Fibroblast of lung (primary cell): Measurements from ENCODE around the gene WDR88. TPM values are rescaled to one million over a fixed set of nuclear protein-coding genes. Genes with fewer than 3 reads are reported as not detected.
"Not testable (repeated sequence)": the region's sequence is repeated elsewhere in the genome, so short reads cannot be mapped to it uniquely, and the experiment has no call there.

Source experiments
- DNase-seq, 2 donors: peaks; one replicate each; pipeline versions ENCODE4 v3.0.0 to v3.0.0-alpha.2; 2010; ENCODE audit warnings: low read depth in 2 of 2
- H2AFZ ChIP-seq: 2 replicates; pipeline ENCODE4 v1.5.1; 2012; ENCODE audit warnings: low read length, control low read depth, inconsistent platforms
- H3K27ac ChIP-seq: 2 replicates; pipeline ENCODE4 v1.5.1; 2011; ENCODE audit warnings: low read length, control low read depth; ENCODE audit not compliant: insufficient read depth
- H3K27me3 ChIP-seq: 2 replicates; pipeline ENCODE4 v1.5.1; 2011; ENCODE audit warnings: mild to moderate bottlenecking, low read length; ENCODE audit not compliant: control insufficient read depth, insufficient read depth
- H3K36me3 ChIP-seq: 2 replicates; pipeline ENCODE4 v1.5.1; 2011; ENCODE audit warnings: low read length; ENCODE audit not compliant: control insufficient read depth, insufficient read depth
- H3K4me1 ChIP-seq: 2 replicates; pipeline ENCODE4 v1.5.1; 2011; ENCODE audit warnings: low read length; ENCODE audit not compliant: control insufficient read depth, insufficient read depth; ENCODE audit errors: extremely low read depth
- H3K4me2 ChIP-seq: 2 replicates; pipeline ENCODE4 v1.5.1; 2011; ENCODE audit warnings: low read length, control low read depth; ENCODE audit not compliant: insufficient read depth; ENCODE audit errors: extremely low read depth
- H3K4me3 ChIP-seq, 4 experiments: fragments of 200-600 bp in 1 of 4; sonication (generic) in 1 of 4; replicated peaks in 1 of 4; 2 replicates each; pipeline ENCODE4 v1.5.1; 2011 to 2016; ENCODE audit warnings: low read length in 4 of 4, low read depth in 3 of 4, mild to moderate bottlenecking in 3 of 4, control low read depth in 2 of 4, inconsistent platforms in 1 of 4, mixed read lengths in 1 of 4; ENCODE audit not compliant: insufficient read depth in 1 of 4; ENCODE audit errors: control extremely low read depth in 1 of 4
- H3K79me2 ChIP-seq: 2 replicates; pipeline ENCODE4 v1.5.1; 2012; ENCODE audit warnings: mild to moderate bottlenecking, low read length, inconsistent platforms; ENCODE audit not compliant: control insufficient read depth, insufficient read depth
- H3K9ac ChIP-seq: 2 replicates; pipeline ENCODE4 v1.5.1; 2011; ENCODE audit warnings: mild to moderate bottlenecking, low read length, control low read depth; ENCODE audit not compliant: insufficient read depth
- H3K9me3 ChIP-seq: 2 replicates; pipeline ENCODE4 v1.5.1; 2012; ENCODE audit warnings: low read depth, low read length; ENCODE audit not compliant: control insufficient read depth, insufficient read depth
- H4K20me1 ChIP-seq: 2 replicates; pipeline ENCODE4 v1.5.1; 2011; ENCODE audit warnings: low read length; ENCODE audit not compliant: control insufficient read depth, insufficient read depth; ENCODE audit errors: extremely low read depth
- CTCF ChIP-seq, 2 donors: IDR thresholded peaks in 1 of 2; conservative IDR thresholded peaks in 1 of 2; 1 replicate in 1 of 2; 2 replicates in 1 of 2; pipeline ENCODE4 v1.5.1; 2011 to 2012; ENCODE audit warnings: low read length in 2 of 2, control low read depth in 1 of 2, inconsistent platforms in 1 of 2, low read depth in 1 of 2, mild to moderate bottlenecking in 1 of 2
- EZH2 ChIP-seq: IDR thresholded peaks from 2 replicates; pipeline ENCODE4 v1.5.1; 2012; ENCODE audit warnings: low read length, control low read depth, mild to moderate bottlenecking; ENCODE audit errors: missing control alignments
- polyA plus RNA-seq, 2 donors: library from polyadenylated mRNA; depleted of rRNA in 1 of 2; stranded (reverse) in 1 of 2; unstranded in 1 of 2; fragments of >200 nt; gene quantifications; 2 replicates each; pipeline ENCODE4 v1.2.1, GENCODE V29; 2011 to 2012; ENCODE audit warnings: missing spikeins in 1 of 2
- total RNA-seq: library from RNA; depleted of rRNA; stranded (reverse); fragments of >200 nt; gene quantifications from 2 replicates; pipeline ENCODE4 v1.2.1, GENCODE V29; 2014

WDR88 gene
- total and polyA plus RNA-seq, 2 donors (not counting 1 experiment from before 2014, with no cell fraction given), result not detected

DNA sequence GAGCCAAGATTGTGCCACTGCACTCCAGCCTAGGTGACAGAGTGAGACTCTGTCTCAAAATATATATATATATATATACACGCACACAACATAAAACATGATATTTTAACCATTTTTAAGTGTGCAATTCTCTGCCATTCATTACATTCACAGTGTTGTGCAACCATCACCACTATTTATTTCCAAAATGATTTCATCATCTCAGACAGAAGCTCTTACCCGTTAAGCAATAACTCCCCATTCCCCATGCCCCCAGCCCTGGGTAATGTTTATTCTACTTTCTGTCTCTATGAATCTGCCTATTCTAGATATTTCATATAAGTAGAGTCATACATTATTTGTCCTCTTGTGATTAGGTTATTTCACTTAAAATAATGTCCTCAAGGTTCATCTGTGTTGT, 20.3 kb downstream of the WDR88 start:
- Histone ChIP-seq H3K27ac (no peak overlapping the region), H3K9me3 (no peaks in the 10 kb centered on the region), H3K4me1 (no peaks in the 10 kb centered on the region), H4K20me1 (no peaks in the 10 kb centered on the region), H2AFZ (no peak overlapping the region), H3K4me3 (no peak overlapping the region), H3K27me3 (no peaks in the 10 kb centered on the region), H3K4me2 (no peak overlapping the region), H3K9ac (no peak overlapping the region), H3K36me3 (no peaks in the 10 kb centered on the region), H3K79me2 (no peaks in the 10 kb centered on the region)
- peak in 1 of 2 donors; percentile 76 for DNase-seq
- TF ChIP-seq CTCF (conservative IDR thresholded peaks at IDR 0.05 in 1 of 2, IDR thresholded peaks at IDR 0.05 in 1 of 2; ENCODE audit: low read depth in 1 of 2, low read length in 2 of 2) (no peak), EZH2 (no peak)

GRCh38 chr19:33152625-33153024, 20.7 kb downstream of the WDR88 start:
- H4K20me1 ChIP-seq, H3K27me3 ChIP-seq, DNase-seq, H3K4me3 ChIP-seq, H3K4me2 ChIP-seq, H3K27ac ChIP-seq, H2AFZ ChIP-seq, H3K9me3 ChIP-seq, H3K79me2 ChIP-seq, H3K36me3 ChIP-seq, H3K9ac ChIP-seq, H3K4me1 ChIP-seq: not testable (repeated sequence)

- H3K9ac ChIP-seq, H3K4me2 ChIP-seq, H3K27ac ChIP-seq, H2AFZ ChIP-seq, H3K27me3 ChIP-seq, H3K79me2 ChIP-seq, DNase-seq, H3K36me3 ChIP-seq, H3K9me3 ChIP-seq, H3K4me1 ChIP-seq, H4K20me1 ChIP-seq, H3K4me3 ChIP-seq: not testable (repeated sequence)
Measured at GRCh38 chr19:33154313-33154712, 22.4 kb downstream of the WDR88 start.

GRCh38 chr19:33156334-33156733, 24.4 kb downstream of the WDR88 start:
- no peak overlapping the region for H3K4me3 ChIP-seq
- H3K9me3 ChIP-seq, result no peaks in the 10 kb centered on the region
- H3K4me2 ChIP-seq, result no peak overlapping the region
- no peaks in the 10 kb centered on the region for H3K27me3 ChIP-seq
- no peaks in the 10 kb centered on the region for H3K4me1 ChIP-seq
- peak; percentile 26 to 33 for DNase-seq
- no peaks in the 10 kb centered on the region for H3K36me3 ChIP-seq
- no peak for TF ChIP-seq CTCF (conservative IDR thresholded peaks at IDR 0.05 in 1 of 2, IDR thresholded peaks at IDR 0.05 in 1 of 2; ENCODE audit: low read depth in 1 of 2, low read length in 2 of 2)
- no peak overlapping the region for H2AFZ ChIP-seq
- no peaks in the 10 kb centered on the region for H3K79me2 ChIP-seq
- H4K20me1 ChIP-seq, result no peaks in the 10 kb centered on the region
- no peak overlapping the region for H3K27ac ChIP-seq
- no peak overlapping the region for H3K9ac ChIP-seq
